ENCODE results near the gene TMEM72. TPM values are rescaled to one million over a fixed set of nuclear protein-coding genes. Genes with fewer than 3 reads are reported as not detected.

The TMEM72 gene
- total RNA-seq, 1 experiment from 2014 or later, result not detected

DNA sequence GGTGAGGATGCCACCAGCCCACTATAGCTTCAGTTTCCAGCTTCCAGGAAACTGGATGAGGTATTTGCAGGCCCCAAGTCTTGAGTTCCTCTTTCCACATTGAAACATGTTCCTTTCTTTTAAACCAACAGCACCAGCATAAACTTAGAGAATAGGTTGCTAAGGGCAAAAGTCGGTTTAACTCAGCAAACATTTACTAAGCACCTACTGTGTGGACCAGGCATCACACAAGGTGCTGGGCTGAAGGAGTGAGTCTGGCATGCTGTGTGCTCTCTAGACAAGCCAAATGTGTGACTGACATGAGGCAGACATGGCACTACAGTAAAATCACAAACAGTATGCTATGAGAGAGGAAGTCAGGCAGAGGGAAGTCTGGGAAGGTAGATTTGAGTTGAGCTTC lies 37.5 kb downstream of the TMEM72 start:
- intact Hi-C loops (cut with micrococcal nuclease), result no loop called here
- CTCF ChIA-PET, result no interaction called here
- Histone ChIP-seq H3K9me3 (ENCODE audit: control insufficient read depth in 1 of 2, insufficient read depth in 1 of 2, low read depth in 1 of 2, low read length in 2 of 2) (peaks cover 0 to 13% of the 10 kb centered on the region in 2 experiments; a peak in 1 of 4 replicates), H3K27ac (ENCODE audit: low read depth, low read length) (no peak overlapping the region), H3K9ac (ENCODE audit: low read length) (no peak overlapping the region), H3K4me1 (ENCODE audit: control insufficient read depth in 1 of 2, insufficient read depth in 2 of 2, low read length in 2 of 2) (no peaks in the 10 kb centered on the region), H2AFZ (ENCODE audit: low read depth, low read length, poor library complexity, severe bottlenecking) (no peak overlapping the region), H3K4me2 (ENCODE audit: low read length) (no peak overlapping the region), H3K36me3 (ENCODE audit: control insufficient read depth in 1 of 2, insufficient read depth in 2 of 2, low read length in 2 of 2) (no peaks in the 10 kb centered on the region), H3K9me2 (ENCODE audit: insufficient read depth) (no peaks in the 10 kb centered on the region), H3K79me2 (ENCODE audit: insufficient read depth, low read length) (no peaks in the 10 kb centered on the region), H4K20me1 (ENCODE audit: insufficient read depth) (no peaks in the 10 kb centered on the region), H3K4me3 (replicated peaks in 1 of 2; ENCODE audit: low read depth in 1 of 2, low read length in 2 of 2) (no peak overlapping the region), H3K27me3 (ENCODE audit: insufficient read depth, low read length) (no peaks in the 10 kb centered on the region)
- TF ChIP-seq CEBPB (IDR thresholded peaks at IDR 0.05; ENCODE audit: low read depth), result no peak
- TF ChIP-seq CBX3 (IDR thresholded peaks at IDR 0.05; ENCODE audit: low read depth), result no peak
- no peak for TF ChIP-seq EZH2 (IDR thresholded peaks at IDR 0.05)
- TF ChIP-seq, protein P1, sequence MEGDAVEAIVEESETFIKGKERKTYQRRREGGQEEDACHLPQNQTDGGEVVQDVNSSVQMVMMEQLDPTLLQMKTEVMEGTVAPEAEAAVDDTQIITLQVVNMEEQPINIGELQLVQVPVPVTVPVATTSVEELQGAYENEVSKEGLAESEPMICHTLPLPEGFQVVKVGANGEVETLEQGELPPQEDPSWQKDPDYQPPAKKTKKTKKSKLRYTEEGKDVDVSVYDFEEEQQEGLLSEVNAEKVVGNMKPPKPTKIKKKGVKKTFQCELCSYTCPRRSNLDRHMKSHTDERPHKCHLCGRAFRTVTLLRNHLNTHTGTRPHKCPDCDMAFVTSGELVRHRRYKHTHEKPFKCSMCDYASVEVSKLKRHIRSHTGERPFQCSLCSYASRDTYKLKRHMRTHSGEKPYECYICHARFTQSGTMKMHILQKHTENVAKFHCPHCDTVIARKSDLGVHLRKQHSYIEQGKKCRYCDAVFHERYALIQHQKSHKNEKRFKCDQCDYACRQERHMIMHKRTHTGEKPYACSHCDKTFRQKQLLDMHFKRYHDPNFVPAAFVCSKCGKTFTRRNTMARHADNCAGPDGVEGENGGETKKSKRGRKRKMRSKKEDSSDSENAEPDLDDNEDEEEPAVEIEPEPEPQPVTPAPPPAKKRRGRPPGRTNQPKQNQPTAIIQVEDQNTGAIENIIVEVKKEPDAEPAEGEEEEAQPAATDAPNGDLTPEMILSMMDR (IDR thresholded peaks at IDR 0.05 in 2 of 3, conservative IDR thresholded peaks at IDR 0.05 in 1 of 3; ENCODE audit: borderline replicate concordance in 1 of 3, insufficient read depth in 1 of 3, low read depth in 2 of 3, low read length in 2 of 3), result no peak
- TF ChIP-seq POLR2A (IDR thresholded peaks at IDR 0.05; ENCODE audit: borderline replicate concordance, extremely low read depth, insufficient read depth, insufficient read length), result no peak
- no peak for TF ChIP-seq EGR1 (IDR thresholded peaks at IDR 0.05; ENCODE audit: low read depth)
- TF ChIP-seq EZH2phosphoT487 (IDR thresholded peaks at IDR 0.05; ENCODE audit: borderline replicate concordance), result no peak
- no peak for TF ChIP-seq JUND (IDR thresholded peaks at IDR 0.05)
- no peak for TF ChIP-seq ZFX (IDR thresholded peaks at IDR 0.05)
- no peak for TF ChIP-seq SIN3A (IDR thresholded peaks at IDR 0.05; ENCODE audit: low read depth)
- no peak for TF ChIP-seq SRF (IDR thresholded peaks at IDR 0.05; ENCODE audit: low read depth)
- no peak for TF ChIP-seq YY1 (IDR thresholded peaks at IDR 0.05; ENCODE audit: extremely low read depth, insufficient replicate concordance, low read depth, low read length)
- no peak for TF ChIP-seq TCF7L2 (IDR thresholded peaks at IDR 0.05; ENCODE audit: borderline replicate concordance, extremely low read depth, insufficient read depth, insufficient read length)
- TF ChIP-seq FOSL1 (IDR thresholded peaks at IDR 0.05; ENCODE audit: low read depth), result no peak
- TF ChIP-seq, protein P2, sequence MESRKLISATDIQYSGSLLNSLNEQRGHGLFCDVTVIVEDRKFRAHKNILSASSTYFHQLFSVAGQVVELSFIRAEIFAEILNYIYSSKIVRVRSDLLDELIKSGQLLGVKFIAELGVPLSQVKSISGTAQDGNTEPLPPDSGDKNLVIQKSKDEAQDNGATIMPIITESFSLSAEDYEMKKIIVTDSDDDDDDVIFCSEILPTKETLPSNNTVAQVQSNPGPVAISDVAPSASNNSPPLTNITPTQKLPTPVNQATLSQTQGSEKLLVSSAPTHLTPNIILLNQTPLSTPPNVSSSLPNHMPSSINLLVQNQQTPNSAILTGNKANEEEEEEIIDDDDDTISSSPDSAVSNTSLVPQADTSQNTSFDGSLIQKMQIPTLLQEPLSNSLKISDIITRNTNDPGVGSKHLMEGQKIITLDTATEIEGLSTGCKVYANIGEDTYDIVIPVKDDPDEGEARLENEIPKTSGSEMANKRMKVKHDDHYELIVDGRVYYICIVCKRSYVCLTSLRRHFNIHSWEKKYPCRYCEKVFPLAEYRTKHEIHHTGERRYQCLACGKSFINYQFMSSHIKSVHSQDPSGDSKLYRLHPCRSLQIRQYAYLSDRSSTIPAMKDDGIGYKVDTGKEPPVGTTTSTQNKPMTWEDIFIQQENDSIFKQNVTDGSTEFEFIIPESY (IDR thresholded peaks at IDR 0.05; ENCODE audit: extremely low read depth, insufficient replicate concordance, low read length), result no peak
- no peak for TF ChIP-seq RAD21 (IDR thresholded peaks at IDR 0.05; ENCODE audit: low read depth)
- no peak for TF ChIP-seq POLR2AphosphoS5 (IDR thresholded peaks at IDR 0.05; ENCODE audit: low read depth, low read length)
- TF ChIP-seq ELF1 (IDR thresholded peaks at IDR 0.05; ENCODE audit: borderline replicate concordance, low read depth), result no peak
- POLR2A ChIA-PET, result interaction anchor here (1.1 kb wide), 1 partner anchor 30 kb away, joined by 3 read pairs; the partner anchor contains the start of gene DEPP1
- RAD21 ChIA-PET (ENCODE audit: low non-redundant PET in 1 of 2, low total read pairs in 2 of 2, uncharacterized antibody in 2 of 2, unreplicated experiment in 2 of 2), result no interaction called here
- no TSS peak for BruUV-seq (replicated peaks)
- no peak for DNase-seq (ENCODE audit: low read depth, low spot score)
- ATAC-seq, result no peak

Measured in HCT116 (cell line).